ENCODE data around the gene CD27.

- TF ChIP-seq CTCF (IDR thresholded peaks at IDR 0.05; ENCODE audit: insufficient read depth, low read length, poor library complexity, severe bottlenecking) = no peak
- TF ChIP-seq EZH2phosphoT487 (conservative IDR thresholded peaks at IDR 0.05; ENCODE audit: low read length) = no peak
Measured at GRCh38 chr12:6450091-6450868, 5.5 kb downstream of the CD27 start.

Measured in SU-DHL-6 (cell line).